NOMO-1 treated with dmso at 0.1 percent for 144 hours (cell line): ENCODE measurements around the gene AMZ2.
"Not testable (repeated sequence)": the region's sequence is repeated elsewhere in the genome, so short reads cannot be mapped to it uniquely, and the experiment has no call there.

Source experiments
- DNase-seq: peaks from one replicate; lab custom pipeline; 2025; ENCODE audit not compliant: unreplicated experiment; lab: John Stamatoyannopoulos, UW

AMZ2 gene

DNA sequence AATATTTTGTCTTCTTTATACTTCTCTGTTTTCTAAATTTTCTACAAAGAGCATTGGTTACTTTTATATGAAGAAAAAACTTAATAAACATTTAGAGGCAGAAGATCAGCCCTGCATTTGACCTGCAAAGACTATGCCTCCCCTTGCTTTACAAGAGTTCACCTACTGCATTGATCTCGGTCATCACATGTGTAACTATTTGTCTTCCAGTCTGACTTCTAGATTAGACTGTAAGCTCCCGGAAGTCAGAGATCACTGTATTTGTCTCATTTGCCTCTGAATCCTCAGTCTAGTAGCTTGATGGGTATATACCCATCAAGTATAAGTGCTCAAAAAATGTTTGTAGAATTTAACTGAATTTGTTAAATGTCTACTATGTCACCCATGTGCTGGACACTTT is 27.7 kb upstream of the AMZ2 start:
- DNase-seq = not testable (repeated sequence)

DNA sequence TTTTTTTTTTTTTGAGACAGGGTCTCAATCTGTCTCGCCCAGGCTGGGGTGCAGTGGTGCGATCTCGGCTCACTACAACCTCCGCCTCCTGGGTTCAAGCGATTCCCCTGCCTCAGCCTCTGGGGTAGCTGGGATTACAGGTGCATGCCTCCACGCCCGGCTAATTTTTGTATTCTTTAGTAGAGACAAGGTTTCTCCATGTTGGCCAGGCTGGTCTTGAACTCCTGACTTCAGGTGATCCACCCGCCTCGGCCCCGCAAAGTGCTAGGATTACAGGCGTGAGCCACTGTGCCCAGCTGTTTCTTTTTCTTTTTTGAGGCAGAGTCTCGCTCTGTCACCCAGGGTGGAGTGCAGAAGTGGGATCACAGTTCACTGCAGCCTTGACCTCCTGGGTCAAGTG is 27.1 kb upstream of the AMZ2 start:
- DNase-seq = not testable (repeated sequence)

DNA sequence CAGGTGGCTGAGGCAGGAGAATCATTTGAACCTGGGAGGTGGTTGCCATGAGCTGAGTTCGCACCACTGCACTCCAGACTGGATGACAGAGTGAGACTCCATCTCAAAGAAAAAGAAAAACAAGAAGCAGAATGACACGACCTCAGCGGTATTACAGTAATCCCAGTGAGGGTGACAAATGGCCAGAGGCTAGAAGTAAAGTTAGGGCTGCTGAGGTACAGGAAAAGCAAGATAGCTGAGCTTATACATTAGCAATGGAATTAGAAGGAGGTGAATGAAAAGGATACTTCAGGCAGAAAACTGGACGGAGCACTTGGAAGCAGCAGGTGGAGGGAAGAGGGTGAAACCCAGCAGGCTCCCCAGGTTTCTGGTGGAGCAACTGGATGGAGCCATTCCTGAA is 26.1 kb upstream of the AMZ2 start:
- DNase-seq = no peak

DNA sequence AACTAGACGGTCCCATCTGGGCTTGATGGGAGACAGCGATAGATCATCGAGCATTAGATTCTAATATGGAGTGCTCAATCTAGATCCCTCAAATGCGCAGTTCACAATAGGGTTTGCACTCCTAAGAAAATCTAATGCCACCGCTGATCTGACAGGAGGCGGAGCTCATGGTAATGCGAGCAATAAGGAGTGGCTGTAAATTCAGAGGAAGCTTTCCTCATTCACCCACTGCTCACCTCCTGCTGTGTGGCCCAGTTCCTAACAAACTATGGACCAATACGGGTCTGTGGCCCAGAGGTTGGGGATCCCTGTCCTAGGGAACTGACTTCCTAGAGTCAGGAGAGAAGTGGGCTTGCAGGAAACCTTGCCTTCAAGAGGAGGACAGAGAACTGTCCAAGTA is 25.2 kb upstream of the AMZ2 start:
- no peak for DNase-seq

DNA sequence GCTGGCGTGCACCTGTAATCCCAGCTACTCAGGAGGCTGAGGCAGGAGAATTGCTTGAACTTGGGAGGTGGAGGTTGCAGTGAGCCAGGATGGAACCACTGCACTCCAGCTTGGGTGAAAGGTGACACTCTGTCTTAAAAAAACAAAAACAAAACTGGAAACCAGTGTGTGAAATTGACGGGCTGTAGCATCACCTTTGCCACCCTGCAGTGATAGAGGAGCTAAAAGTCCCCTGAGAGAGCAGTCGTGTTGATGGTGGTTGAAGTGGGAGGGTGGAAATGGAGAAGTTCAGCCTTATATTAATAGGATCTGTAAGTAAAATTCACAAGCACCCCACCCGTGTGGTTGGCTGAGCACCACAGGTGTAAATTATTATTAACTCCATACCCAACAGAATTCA is 22.8 kb upstream of the AMZ2 start:
- not testable (repeated sequence) for DNase-seq

DNA sequence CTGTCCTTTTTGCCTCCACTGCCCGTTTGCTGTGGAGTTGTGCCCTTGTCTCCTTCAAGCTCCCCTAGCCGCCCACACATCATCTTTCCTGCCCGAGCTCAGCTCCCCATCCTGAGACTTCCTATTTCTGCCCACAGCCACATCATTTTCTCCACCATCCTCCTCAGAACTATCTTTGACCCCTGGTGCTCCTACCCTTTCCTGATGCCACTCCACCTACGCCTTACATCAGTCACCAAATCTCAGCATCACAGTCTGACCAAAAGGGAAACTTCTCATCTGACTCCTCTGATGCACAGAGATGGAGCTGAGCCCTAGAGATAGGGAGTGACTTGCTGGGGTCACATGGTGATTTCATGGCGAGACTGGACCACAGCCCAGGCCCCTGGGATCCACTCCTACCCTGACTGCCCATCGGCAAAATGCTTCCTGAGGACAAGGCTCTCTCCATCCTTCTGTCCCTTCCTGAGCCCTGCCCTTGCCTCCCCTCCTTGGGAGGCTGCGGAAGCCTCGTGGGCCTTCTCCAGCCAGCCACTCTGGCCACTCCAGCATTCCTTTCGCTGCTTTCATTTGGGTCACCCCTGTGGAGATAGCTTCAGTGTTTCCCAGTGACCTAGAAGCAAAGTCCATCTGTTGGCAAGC is 19.7 kb upstream of the AMZ2 start:
- DNase-seq = not testable (repeated sequence)

DNA sequence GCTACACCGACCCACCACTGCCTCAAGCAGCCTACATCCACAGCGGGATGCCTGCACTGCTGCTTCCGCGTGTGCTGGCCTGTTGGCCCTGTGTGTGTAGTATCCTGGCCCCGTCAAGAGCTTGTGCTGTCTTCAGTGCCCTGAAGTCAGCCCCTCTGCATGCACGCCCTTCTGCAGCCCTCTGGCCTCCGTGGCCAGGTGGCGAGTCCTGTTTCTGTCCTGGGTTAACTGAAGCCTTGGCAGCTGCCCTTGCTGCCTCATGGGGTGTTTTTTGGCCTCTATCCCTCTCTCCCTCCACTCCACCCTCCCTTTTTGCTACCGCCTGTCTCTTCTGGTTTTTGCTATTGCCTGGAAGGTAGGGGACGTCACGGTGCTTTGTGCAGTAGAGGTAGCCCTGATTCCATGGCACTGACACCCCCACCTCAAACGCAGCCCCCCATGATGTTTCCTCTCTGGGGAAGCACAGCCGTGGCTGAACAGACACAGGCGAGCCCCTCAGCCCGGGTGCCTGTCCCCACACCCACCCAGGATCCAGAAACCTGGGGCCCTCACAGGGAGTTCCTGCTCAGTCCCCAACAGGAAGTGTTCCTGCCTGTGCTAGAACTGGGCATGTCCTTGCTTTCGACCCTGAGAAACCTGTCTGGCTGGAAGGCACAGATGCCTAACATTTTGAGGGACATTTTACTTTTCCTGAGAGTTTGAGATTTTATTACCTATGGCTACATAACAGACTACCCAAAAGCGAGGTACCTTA is 18.8 kb upstream of the AMZ2 start:
- no peak for DNase-seq

DNA sequence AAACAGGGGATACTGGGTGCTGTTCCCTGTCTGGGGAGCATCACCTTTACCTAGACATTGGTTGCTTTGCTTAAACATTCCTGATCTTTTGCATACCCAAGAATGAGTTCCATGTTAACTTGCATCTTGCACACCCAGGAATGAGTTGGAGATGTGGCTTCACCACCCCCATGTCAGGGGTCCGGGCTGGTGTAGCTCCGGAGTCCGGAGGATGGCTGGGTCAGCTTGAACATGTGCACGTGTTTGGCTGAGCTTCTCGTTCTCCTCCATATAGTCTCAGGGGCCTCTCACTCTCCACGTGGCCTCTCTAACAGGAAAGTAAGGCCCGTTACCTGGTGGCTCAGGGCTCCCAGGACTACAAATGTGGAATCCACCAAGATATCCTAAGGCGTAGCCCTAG is 18.2 kb upstream of the AMZ2 start:
- DNase-seq = no peak

DNA sequence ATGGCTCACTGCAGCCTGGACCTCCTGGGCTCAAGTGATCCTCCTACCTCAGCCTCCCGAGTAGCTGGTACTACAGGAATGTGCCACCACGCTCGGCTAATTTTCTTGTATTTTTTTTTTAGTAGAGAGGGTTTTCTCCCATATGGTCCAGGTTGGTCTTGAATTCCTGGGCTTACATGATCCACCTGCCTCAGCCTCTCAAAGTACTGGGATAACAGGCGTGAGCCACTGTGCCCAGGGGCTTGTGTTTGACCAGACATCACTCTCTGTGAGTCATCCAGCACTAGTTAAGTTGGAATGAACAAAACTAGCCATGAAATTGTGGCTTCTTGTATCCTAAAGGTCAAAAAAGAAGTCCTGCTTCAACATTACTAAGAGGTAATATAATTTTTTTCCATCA is 16.7 kb upstream of the AMZ2 start:
- not testable (repeated sequence) for DNase-seq

DNA sequence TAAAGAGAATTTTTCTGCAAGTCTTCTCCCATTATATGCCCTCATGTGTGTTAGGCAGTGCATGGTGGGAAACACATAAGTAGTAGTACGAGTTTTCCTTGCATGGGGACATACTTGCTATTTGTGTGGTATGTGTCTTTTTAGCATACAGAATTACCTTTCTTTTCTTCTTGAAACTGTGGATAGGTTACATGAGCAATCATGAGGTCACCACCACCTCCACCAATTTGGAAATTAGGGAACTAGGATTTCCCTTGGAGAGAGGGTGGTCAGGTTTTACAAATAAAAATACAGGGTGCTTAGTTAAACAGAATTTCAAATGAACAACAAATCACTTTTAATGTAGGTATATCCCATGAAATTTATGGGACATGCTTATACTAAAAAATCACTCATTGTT is 16.3 kb upstream of the AMZ2 start:
- no peak for DNase-seq

DNA sequence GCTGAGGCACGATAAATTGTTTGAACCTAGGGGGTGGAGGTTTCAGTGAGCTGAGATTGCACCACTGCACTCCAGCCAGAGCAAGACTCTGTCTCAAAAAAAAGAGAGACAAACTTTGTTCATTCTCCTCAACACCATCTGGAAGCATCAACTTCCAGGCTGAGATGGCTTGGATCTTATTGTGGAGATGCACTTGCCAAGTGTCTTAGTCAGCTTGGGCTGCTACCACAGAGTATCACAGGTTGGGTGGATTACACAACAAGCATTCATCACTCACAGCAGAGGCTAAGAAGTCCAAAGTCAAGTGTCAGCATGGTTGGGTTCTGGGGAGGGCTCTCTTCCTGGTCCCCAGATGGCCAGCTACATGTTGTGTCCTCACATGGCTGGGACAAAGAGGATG is 15.1 kb upstream of the AMZ2 start:
- DNase-seq = not testable (repeated sequence)

DNA sequence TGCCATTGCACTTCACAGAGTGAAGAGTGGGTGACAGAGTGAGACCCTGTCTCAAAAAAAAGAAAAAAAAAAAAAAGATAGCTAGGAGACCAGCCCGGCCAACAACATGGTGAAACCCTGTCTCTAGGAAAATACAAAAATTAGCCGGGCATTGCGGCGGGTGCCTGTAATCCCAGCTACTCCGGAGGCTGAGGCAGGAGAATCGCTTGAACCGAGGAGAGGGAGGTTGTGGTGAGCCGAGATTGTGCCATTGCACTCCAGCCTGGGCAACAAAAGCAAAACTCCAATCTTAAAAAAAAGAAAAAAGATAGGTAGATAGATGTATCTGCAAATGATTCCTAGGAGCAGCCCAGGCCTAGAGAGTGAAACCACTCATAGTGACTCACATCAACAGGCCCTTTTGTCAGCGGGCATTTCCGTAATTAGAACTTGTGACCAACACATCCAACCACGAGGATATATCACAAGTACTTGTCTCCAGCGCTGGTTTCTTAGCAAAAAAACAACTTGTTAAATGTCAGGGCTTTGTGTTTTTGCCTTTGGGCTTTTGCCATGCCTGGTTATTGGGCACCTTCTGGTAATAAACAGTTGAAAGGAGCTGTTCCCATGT is 13.0 kb upstream of the AMZ2 start:
- DNase-seq = peak; percentile 26

DNA sequence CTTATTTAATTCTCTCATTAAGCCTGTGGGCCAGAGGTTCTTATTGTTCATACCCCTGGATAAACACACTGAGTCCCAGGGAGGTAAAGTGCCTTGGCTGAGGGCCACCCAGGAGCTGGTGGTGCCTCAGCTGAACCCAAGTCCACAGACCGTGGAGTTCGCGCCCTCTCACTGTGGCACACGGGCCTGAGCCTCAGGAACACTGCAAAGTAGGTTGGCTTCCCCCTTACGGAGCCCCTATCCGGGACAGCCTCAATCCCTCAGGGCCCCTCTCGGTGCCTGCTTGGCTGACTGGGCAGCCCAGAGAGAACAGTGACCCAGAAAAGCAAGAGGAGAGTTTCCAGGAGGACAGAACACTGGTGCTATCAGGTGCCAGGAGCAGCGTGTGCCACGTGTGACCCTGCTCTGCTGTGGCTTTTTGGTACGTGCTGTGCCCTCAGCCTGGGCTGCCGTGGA is 12.5 kb upstream of the AMZ2 start:
- DNase-seq = not testable (repeated sequence)

DNA sequence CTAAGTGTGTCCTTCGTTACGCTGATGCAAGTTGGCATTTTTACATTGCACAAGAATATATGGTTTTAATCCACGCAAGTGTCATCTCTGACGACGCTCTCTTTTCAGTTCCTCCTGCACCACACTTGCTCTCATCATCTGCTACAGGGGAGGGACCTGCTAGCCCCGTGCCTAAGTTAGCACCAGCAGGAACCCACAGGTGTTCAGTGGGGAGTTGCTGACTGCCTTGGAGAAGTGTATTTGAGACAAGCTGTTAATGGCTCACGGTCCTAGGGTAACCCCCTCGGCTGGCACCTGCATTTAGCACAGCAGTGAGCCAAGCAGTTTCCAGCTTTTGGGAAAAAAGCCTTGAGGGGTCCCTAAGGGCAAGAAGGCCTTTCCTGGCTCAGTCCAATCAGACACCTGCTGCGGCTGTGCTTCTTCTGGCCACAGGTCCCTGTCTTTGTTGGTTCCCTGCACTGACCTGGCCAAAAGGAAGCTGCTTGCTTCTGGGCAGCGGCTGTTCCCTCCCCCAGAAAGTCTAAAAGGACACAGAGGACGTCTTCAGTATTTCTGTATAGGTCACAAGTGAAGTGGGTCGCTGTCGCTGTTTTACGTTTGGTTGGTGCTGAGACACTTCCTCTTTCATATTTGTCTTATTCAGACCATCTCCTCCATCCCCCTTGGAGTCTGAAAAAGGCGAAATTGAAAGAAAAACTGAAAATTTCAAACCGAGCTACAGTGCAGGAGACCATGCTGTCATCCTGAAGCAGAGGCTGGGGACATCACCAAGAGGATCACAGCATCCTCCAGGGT is 10.3 kb upstream of the AMZ2 start:
- DNase-seq = peak; percentile 57

DNA sequence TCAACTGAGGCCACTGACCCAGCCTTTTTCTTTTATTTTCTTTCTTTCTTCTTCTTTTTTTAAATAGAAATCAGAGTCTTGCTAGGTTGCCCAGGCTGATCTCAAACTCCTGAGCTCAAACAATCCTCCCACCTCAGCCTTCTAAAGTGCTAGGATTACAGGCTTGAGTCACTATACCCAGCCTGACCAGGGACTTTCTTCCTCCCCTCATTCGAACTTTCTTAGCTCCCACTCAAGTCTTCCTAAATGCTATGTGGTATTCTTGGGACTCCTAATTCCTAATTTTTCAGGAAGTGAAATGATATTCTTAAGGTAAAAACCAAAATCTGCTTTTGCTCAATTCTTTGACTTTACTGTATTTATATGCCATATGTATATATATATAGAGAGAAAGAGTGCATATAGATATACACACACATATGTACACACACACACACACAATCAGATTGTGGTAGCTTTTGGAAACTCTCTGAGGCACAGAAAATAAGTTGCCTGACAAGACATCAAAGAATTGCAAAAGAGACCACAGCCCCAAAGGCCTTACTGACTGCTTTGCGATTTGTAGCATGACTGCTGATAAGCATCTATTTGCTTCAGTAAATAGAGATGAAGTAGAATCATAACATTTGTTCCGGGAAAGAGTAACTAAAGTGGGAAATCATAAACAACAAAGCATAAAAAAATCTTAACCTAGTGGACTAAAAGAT is 9.5 kb upstream of the AMZ2 start:
- no peak for DNase-seq

DNA sequence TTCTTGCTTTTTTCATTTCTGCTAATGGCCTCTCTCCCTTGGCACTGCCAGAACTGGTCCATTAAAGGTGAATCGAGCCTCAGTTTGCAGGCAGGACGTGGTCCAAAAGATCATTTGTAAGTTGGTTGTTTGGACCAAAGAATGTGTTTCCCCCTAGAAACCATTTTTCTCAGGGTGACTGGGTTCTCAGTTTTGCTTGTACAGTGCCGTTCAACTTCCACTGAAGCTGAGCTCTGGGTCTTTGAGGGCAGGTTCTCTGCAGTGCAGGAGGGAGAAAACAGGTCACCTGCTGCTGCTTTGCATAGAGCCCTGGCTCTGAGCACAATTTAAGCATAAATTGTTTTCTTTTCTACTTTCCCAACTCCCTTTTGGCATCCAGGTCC is 9.0 kb upstream of the AMZ2 start:
- DNase-seq = no peak

DNA sequence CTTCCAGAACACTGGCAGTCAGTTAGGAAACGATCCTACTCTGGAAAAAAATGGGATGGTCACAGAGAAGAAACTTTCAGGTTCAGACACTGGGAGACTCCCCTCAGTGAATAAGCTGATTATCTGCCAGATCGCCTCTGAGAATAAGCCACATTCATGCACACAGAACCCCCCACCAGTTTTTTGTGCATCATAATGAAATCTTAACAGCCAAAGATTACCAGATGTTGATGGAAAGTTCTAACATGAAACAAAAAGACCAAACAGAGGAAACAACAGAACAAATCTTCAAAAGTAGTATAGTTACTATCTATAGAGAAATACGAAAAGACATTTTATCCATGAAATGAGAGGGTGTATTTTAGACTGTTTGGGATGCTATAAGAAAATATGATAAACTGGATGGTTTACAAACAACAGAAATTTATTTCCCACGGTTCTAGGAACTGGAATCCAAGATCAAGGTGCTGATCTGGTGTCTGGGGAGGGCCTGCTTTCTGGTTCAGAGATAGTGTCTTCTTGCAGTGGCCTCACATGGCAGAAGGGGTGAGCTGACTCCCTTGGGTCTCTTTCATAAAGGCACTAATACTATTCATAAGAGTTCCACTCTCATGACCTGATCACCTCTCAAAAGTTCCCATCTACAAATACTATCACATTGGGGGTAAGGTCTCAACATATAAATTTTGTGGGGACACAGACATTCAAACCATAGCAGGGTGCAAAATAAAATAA is 8.0 kb upstream of the AMZ2 start:
- DNase-seq = no peak

DNA sequence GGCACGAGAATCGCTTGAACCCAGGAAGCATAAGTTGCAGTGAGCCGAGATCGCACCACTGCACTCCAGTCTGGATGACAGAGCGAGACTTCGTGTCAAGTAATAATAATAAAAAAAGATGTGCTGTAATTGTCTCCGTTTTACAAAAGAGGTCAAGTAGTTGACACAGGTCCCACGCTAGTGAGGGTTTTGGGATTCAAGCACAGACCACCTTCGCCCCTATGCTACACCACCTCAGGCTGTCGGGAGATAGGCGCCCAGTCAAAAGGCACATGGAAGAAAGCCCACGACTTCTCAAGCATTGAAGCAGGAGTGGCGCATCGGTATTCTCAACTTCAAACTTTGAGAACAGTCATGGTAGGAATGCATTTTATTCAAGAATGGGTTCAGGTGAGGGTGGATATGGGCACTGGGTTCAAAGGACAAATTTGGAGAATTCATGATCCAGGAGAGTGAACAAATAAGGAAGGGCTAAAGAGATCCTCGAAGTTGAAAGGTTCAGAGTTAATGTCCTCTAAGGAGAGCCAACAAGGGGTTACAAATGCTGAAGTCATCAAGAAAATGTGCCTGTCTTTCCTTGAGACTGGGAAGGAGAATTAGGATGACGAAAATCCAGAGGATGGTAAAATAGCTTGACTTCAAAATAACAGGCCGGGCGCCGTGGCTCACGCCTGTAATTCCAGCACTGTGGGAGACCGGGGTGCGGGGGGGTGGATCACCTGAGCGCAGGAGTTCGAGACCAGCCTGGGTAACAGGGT is 1.4 kb upstream of the AMZ2 start:
- no peak for DNase-seq

DNA sequence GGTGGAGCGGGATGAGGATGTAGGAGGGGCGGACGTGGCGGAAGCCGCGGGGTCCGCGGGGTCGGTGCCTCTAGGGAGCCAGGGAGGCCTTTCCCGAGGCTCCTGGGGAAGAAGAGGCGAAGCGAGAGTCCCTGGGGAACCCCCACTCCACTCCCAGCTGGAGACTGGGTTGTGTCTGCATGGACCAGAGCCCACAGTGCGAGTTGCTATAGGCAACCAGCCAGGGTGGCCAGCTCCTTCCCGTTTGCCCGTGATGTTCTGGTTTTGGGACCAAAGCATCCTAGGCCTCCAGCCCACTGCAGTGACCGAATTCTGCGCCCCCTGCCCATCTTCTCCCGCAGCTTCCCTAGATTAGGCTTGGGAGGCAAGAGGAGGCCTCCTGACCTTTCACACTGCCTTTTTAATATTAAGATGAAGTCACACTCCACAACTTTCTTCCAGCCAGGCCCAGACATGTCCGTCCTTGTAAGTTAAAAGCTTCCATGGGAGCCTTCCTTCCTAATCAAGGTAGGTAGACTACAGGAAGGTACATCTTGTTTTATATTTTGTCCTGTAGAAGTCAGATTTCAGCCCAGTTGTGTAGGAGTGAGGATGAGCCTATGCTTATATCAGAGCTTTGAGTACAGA is 469 bp downstream of the AMZ2 start:
- DNase-seq = no peak
